K562 (cell line): ENCODE measurements around the gene FXN. TPM values are rescaled to one million over a fixed set of nuclear protein-coding genes. Genes with fewer than 3 reads are reported as not detected.

ENCODE experiments used
- CBX8 ChIP-seq: fragments of 200-600 bp; sonication (generic); IDR thresholded peaks from 2 replicates; pipeline ENCODE4 v1.6.1; 2012; ENCODE audit warnings: borderline replicate concordance, mixed run types, low read depth, mild to moderate bottlenecking, moderate library complexity, mixed read lengths, low read length, control low read depth, inconsistent platforms; ENCODE audit not compliant: poor library complexity, severe bottlenecking; ENCODE audit errors: extremely low read depth
- E4F1 ChIP-seq: fragments of 250-450 bp; sonication (Bioruptor Pico); IDR thresholded peaks from 2 replicates; pipeline ENCODE4 v1.5.0; 2021; ENCODE audit warnings: mild to moderate bottlenecking, borderline replicate concordance
- ETS1 ChIP-seq: conservative IDR thresholded peaks from 2 replicates; pipeline ENCODE4 v1.6.1; 2011; ENCODE audit warnings: low read depth, mild to moderate bottlenecking, low read length; ENCODE audit not compliant: control insufficient read depth
- GTF2A2 ChIP-seq: IDR thresholded peaks from 2 replicates; pipeline ENCODE4 v1.6.1; 2016; ENCODE audit warnings: mild to moderate bottlenecking, missing genetic modification characterization, missing compliant biosample characterization
- HCFC1 ChIP-seq: IDR thresholded peaks from 2 replicates; pipeline ENCODE4 v1.6.1; 2012; ENCODE audit warnings: low read depth, low read length, improper control_type of control experiment
- TAF7 ChIP-seq: fragments of 450-650 bp; IDR thresholded peaks from 2 replicates; pipeline ENCODE4 v1.6.1; 2016; ENCODE audit warnings: missing genetic modification characterization, missing compliant biosample characterization
- U2AF2 ChIP-seq: fragments of 200-400 bp; formaldehyde crosslinking; optimal IDR thresholded peaks from 2 replicates; pipeline ENCODE3; 2017; ENCODE audit warnings: low read depth, mild to moderate bottlenecking, low read length
- ZBTB43 ChIP-seq: sonication (generic); formaldehyde crosslinking; IDR thresholded peaks from 2 replicates; pipeline ENCODE4 v1.8.0; 2023; ENCODE audit warnings: mild to moderate bottlenecking, missing genetic modification reagents
- ZFP30 ChIP-seq: fragments of 250-450 bp; sonication (Bioruptor Pico); IDR thresholded peaks from 2 replicates; pipeline ENCODE4 v1.8.0; 2022; ENCODE audit warnings: moderate library complexity, mild to moderate bottlenecking, inconsistent platforms, borderline replicate concordance
- ZKSCAN8 ChIP-seq: fragments of 200-800 bp; sonication (Bioruptor generic); IDR thresholded peaks from 2 replicates; pipeline ENCODE4 v1.6.1; 2016; ENCODE audit warnings: missing genetic modification characterization, missing compliant biosample characterization
- ZNF146 ChIP-seq: IDR thresholded peaks from one replicate; pipeline ENCODE4 v1.6.1; 2018; ENCODE audit warnings: missing compliant biosample characterization; ENCODE audit not compliant: unreplicated experiment
- ZNF184 ChIP-seq: sonication (generic); formaldehyde crosslinking; IDR thresholded peaks from 2 replicates; pipeline ENCODE4 v1.5.0; 2020; ENCODE audit warnings: missing genetic modification reagents
- polyA plus RNA-seq, 8 experiments: library from polyadenylated mRNA; depleted of rRNA in 4 of 8; stranded (reverse) in 5 of 8; unstranded in 3 of 8; fragments of >200 nt; fragmentation: Nextera tagmentation in 2 of 8; fragmentation: Illumina TruSeq in 1 of 8; extraction: Ambion mirVana in 2 of 8; extraction: Trizol in 1 of 8; gene quantifications; 2 replicates each; pipeline versions ENCODE4 v1.2.1 to v1.2.3, GENCODE V29; 2011 to 2014; ENCODE audit warnings: inconsistent platforms in 1 of 8, missing spikeins in 1 of 8
- total RNA-seq, 7 experiments: library from RNA; depleted of rRNA in 6 of 7; stranded (reverse); fragments of >200 nt in 6 of 7; fragmentation: Illumina TruSeq in 2 of 7; extraction: Trizol in 2 of 7; gene quantifications; 2 replicates each; pipeline versions ENCODE4 v1.2.1 to v1.2.3, GENCODE V29; 2011 to 2021; ENCODE audit warnings: low replicate concordance in 1 of 7

FXN gene
- total and polyA plus RNA-seq, 9 of the 15 experiments (the other 6 are each of a cell fraction or from before 2014, with no cell fraction given): 7.6 to 51.5 (median 30.3) TPM

GRCh38 chr9:69045821-69046220 is 10.3 kb downstream of the FXN start (continued):
- TF ChIP-seq ETS1 (no peak), ZBTB43 (CRISPR knock-in tag) (no peak), ZFP30 (CRISPR knock-in tag) (no peak), U2AF2 (no peak), ZNF146 (CRISPR knock-in tag) (no peak), GTF2A2 (tag) (no peak), E4F1 (no peak), TAF7 (no peak), HCFC1 (no peak), ZKSCAN8 (CRISPR knock-in tag) (no peak), CBX8 (no peak), ZNF184 (CRISPR knock-in tag) (no peak)
